H9 (cell line): ENCODE results near the gene PRKAG3. TPM values are rescaled to one million over a fixed set of nuclear protein-coding genes. Genes with fewer than 3 reads are reported as not detected.

Experiments used
- DNase-seq: peaks from one replicate; pipeline ENCODE4 v3.0.0-alpha.2; 2017
- H2AFZ ChIP-seq: one replicate; pipeline ENCODE4 v1.6.1; 2013; ENCODE audit warnings: mild to moderate bottlenecking, low read length, control low read depth, moderate library complexity
- H2AK5ac ChIP-seq: 2 replicates; pipeline ENCODE4 v1.6.1; 2013; ENCODE audit warnings: low read length, control low read depth, mixed read lengths; ENCODE audit not compliant: insufficient read length
- H2BK120ac ChIP-seq: one replicate; pipeline ENCODE4 v1.6.1; 2013; ENCODE audit warnings: low read depth, mild to moderate bottlenecking, low read length, control low read depth, inconsistent platforms; ENCODE audit not compliant: poor library complexity, severe bottlenecking
- H2BK12ac ChIP-seq: 2 replicates; pipeline ENCODE4 v1.6.1; 2013; ENCODE audit warnings: low read length, control low read depth, mixed read lengths, low read depth; ENCODE audit not compliant: insufficient read length
- H2BK15ac ChIP-seq: 2 replicates; pipeline ENCODE4 v1.6.1; 2013; ENCODE audit warnings: low read depth, low read length, control low read depth
- H2BK20ac ChIP-seq: one replicate; pipeline ENCODE4 v1.6.1; 2013; ENCODE audit warnings: low read depth, mild to moderate bottlenecking, low read length, control low read depth, inconsistent platforms; ENCODE audit not compliant: poor library complexity, severe bottlenecking
- H2BK5ac ChIP-seq: 2 replicates; pipeline ENCODE4 v1.6.1; 2013; ENCODE audit warnings: low read length, control low read depth, mixed read lengths; ENCODE audit not compliant: insufficient read length
- H3K14ac ChIP-seq: 2 replicates; pipeline ENCODE4 v1.6.1; 2013; ENCODE audit warnings: low read length, control low read depth; ENCODE audit not compliant: insufficient read depth
- H3K18ac ChIP-seq: 2 replicates; pipeline ENCODE4 v1.6.1; 2013; ENCODE audit warnings: low read depth, mild to moderate bottlenecking, mixed read lengths, low read length, control low read depth; ENCODE audit not compliant: insufficient read length
- H3K23ac ChIP-seq: 2 replicates; pipeline ENCODE4 v1.6.1; 2013; ENCODE audit warnings: low read length, control low read depth, mixed read lengths, low read depth; ENCODE audit not compliant: insufficient read length
- H3K23me2 ChIP-seq: 2 replicates; pipeline ENCODE4 v1.6.1; 2013; ENCODE audit warnings: low read depth, mild to moderate bottlenecking, mixed read lengths, low read length, control low read depth; ENCODE audit not compliant: insufficient read length, poor library complexity, severe bottlenecking
- H3K27ac ChIP-seq: 2 replicates; pipeline ENCODE4 v1.5.1; 2013; ENCODE audit warnings: low read length, control low read depth, mixed read lengths, low read depth; ENCODE audit not compliant: insufficient read length
- H3K27me3 ChIP-seq: 2 replicates; pipeline ENCODE4 v1.6.1; 2013; ENCODE audit warnings: low read length, control low read depth, inconsistent platforms; ENCODE audit not compliant: insufficient read depth
- H3K4ac ChIP-seq: 2 replicates; pipeline ENCODE4 v1.6.1; 2013; ENCODE audit warnings: low read depth, mild to moderate bottlenecking, control low read depth, inconsistent platforms, low read length, moderate library complexity
- H3K4me1 ChIP-seq: 2 replicates; pipeline ENCODE4 v1.6.1; 2013; ENCODE audit warnings: low read length, control low read depth, inconsistent platforms; ENCODE audit not compliant: insufficient read depth
- H3K4me2 ChIP-seq: 2 replicates; pipeline ENCODE4 v1.6.1; 2013; ENCODE audit warnings: low read length, control low read depth, mixed read lengths; ENCODE audit not compliant: insufficient read length, insufficient read depth
- H3K56ac ChIP-seq: 2 replicates; pipeline ENCODE4 v1.6.1; 2013; ENCODE audit warnings: low read depth, mild to moderate bottlenecking, mixed read lengths, low read length, control low read depth; ENCODE audit not compliant: insufficient read length
- H3K79me1 ChIP-seq: 2 replicates; pipeline ENCODE4 v1.6.1; 2013; ENCODE audit warnings: low read depth, mild to moderate bottlenecking, moderate library complexity, low read length, control low read depth, inconsistent platforms; ENCODE audit not compliant: insufficient read depth, poor library complexity, severe bottlenecking
- H3K79me2 ChIP-seq: 2 replicates; pipeline ENCODE4 v1.6.1; 2013; ENCODE audit warnings: low read length, control low read depth, inconsistent platforms; ENCODE audit not compliant: insufficient read depth
- H3K9ac ChIP-seq: 2 replicates; pipeline ENCODE4 v1.6.1; 2013; ENCODE audit warnings: low read length, control low read depth, mixed read lengths; ENCODE audit not compliant: insufficient read length; ENCODE audit errors: extremely low read depth
- H3K9me3 ChIP-seq: one replicate; pipeline ENCODE4 v1.6.1; 2013; ENCODE audit warnings: low read depth, low read length, inconsistent platforms; ENCODE audit not compliant: control insufficient read depth
- H3T11ph ChIP-seq: one replicate; pipeline ENCODE4 v1.6.1; 2013; ENCODE audit warnings: mild to moderate bottlenecking, low read length, control low read depth, inconsistent platforms
- H4K20me1 ChIP-seq: one replicate; pipeline ENCODE4 v1.6.1; 2013; ENCODE audit not compliant: control insufficient read depth, insufficient read length, insufficient read depth
- H4K5ac ChIP-seq: 2 replicates; pipeline ENCODE4 v1.6.1; 2013; ENCODE audit warnings: low read depth, mild to moderate bottlenecking, mixed read lengths, low read length, control low read depth; ENCODE audit not compliant: insufficient read length
- H4K8ac ChIP-seq: replicated peaks from 2 replicates; pipeline ENCODE4 v1.6.1; 2013; ENCODE audit warnings: low read length, control low read depth, mixed read lengths, low read depth; ENCODE audit not compliant: insufficient read length
- H4K91ac ChIP-seq: 2 replicates; pipeline ENCODE4 v1.6.1; 2013; ENCODE audit warnings: low read depth, mild to moderate bottlenecking, moderate library complexity, mixed read lengths, low read length, control low read depth; ENCODE audit not compliant: insufficient read length
- H3K27ac Mint-ChIP-seq, 3 experiments: 2 replicates in 2 of 3; 3 replicates in 1 of 3; pipeline ENCODE4 v1.8.0; 2020 to 2021; ENCODE audit warnings: mixed read lengths in 3 of 3, mild to moderate bottlenecking in 1 of 3, moderate library complexity in 1 of 3
- H3K27me3 Mint-ChIP-seq: 2 replicates; pipeline ENCODE4 v1.8.0; 2021; ENCODE audit warnings: low read depth, mild to moderate bottlenecking, moderate library complexity, mixed read lengths
- H3K36me3 Mint-ChIP-seq, 3 experiments: 2 replicates in 2 of 3; 3 replicates in 1 of 3; pipeline ENCODE4 v1.8.0; 2020 to 2021; ENCODE audit warnings: low read depth in 3 of 3, mixed read lengths in 3 of 3; ENCODE audit not compliant: insufficient read depth in 1 of 3
- H3K4me1 Mint-ChIP-seq, 2 experiments: 2 replicates each; pipeline ENCODE4 v1.8.0; 2020; ENCODE audit warnings: mixed read lengths in 2 of 2
- H3K4me3 Mint-ChIP-seq, 2 experiments: 2 replicates in 1 of 2; 3 replicates in 1 of 2; pipeline ENCODE4 v1.8.0; 2020 to 2021; ENCODE audit warnings: mild to moderate bottlenecking in 2 of 2, mixed read lengths in 2 of 2, moderate library complexity in 1 of 2
- H3K9me3 Mint-ChIP-seq, 2 experiments: 2 replicates in 1 of 2; 3 replicates in 1 of 2; pipeline ENCODE4 v1.8.0; 2020; ENCODE audit warnings: mild to moderate bottlenecking in 2 of 2, mixed read lengths in 2 of 2, moderate library complexity in 1 of 2
- CTCF ChIP-seq: fragments of 200-600 bp; sonication (generic); conservative IDR thresholded peaks from 3 replicates; pipeline ENCODE4 v1.8.0; 2021; ENCODE audit warnings: antibody characterized with exemption, mild to moderate bottlenecking
- WGBS: extraction: QIAGEN DNeasy Blood & Tissue Kit; methylation state at CpG from one replicate; pipeline ENCODE4 v1.1.7; 2013; ENCODE audit warnings: missing lambda C conversion rate, low lambda C conversion rate, mixed read lengths; ENCODE audit not compliant: insufficient read length; ENCODE audit errors: extremely low coverage; 5-methylcytosine and 5-hydroxymethylcytosine counted together
- total RNA-seq: library from RNA; stranded (reverse); gene quantifications from 2 replicates; pipeline ENCODE4 v1.2.1, GENCODE V29; 2021

Gene PRKAG3
- total RNA-seq, 1 experiment from 2014 or later, result not detected

DNA sequence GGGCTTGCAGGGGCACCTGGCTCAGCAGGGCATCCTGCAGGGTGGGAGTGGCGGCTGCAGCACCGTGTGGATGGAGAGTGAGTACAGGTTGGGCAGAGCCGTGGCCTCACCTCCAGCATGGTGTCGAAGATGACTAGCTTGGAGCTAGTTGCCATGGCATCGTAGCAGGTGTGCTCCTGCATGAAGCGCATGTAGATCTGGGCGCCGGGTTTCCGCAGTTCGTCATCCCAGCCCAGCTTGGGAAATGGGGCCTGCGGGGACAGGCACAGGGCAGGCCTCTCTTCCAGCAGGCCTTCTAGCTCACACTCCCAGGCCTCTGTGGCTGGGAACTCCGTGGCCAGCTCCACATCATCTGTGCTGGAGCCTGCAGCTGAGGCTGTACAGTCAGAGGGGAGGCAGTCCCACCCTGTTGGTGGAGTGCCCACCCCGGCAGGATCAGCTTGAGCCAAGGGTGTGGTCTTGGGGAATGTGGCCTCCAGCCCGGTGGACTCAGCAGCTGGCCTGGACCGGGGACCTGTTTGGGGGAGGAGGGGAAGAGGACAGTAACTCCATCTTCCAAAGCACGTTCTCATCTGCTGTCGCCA, 1.6 kb downstream of the PRKAG3 start:
- WGBS, result no CpG with 5 or more reads among the region's 17 CpGs
- Histone ChIP-seq H3K14ac (no peak overlapping the region; the same call in 1 of the 2 replicates), H3K9me3 (no peaks in the 10 kb centered on the region)

More for the DNA sequence above, 1.6 kb downstream of the PRKAG3 start:
- no peak overlapping the region for H4K91ac ChIP-seq
- no peak overlapping the region for H2BK120ac ChIP-seq
- no peak overlapping the region for H3K9ac ChIP-seq
- no peak overlapping the region for H3K4me2 ChIP-seq
- peaks cover 23% of the 10 kb centered on the region for H3K27me3 Mint-ChIP-seq
- no peak overlapping the region for H3T11ph ChIP-seq
- no peaks in the 10 kb centered on the region for H3K9me3 Mint-ChIP-seq
- H3K56ac ChIP-seq, result no peak overlapping the region
- H2AFZ ChIP-seq, result no peak overlapping the region
- no peak overlapping the region for H2BK15ac ChIP-seq
- no peak overlapping the region for H4K8ac ChIP-seq
- no peaks in the 10 kb centered on the region for H3K27me3 ChIP-seq
- no peak overlapping the region for H3K4ac ChIP-seq
- H3K36me3 Mint-ChIP-seq, result no peaks in the 10 kb centered on the region; a peak in 1 of 7 replicates
- no peaks in the 10 kb centered on the region for H3K4me1 ChIP-seq
- no peak overlapping the region for H2AK5ac ChIP-seq
- no peak overlapping the region for H3K27ac Mint-ChIP-seq
- no peak overlapping the region for H2BK5ac ChIP-seq
- H2BK20ac ChIP-seq, result no peak overlapping the region
- H4K5ac ChIP-seq, result no peak overlapping the region
- H3K18ac ChIP-seq, result no peak overlapping the region
- H3K79me2 ChIP-seq, result no peaks in the 10 kb centered on the region
- H4K20me1 ChIP-seq, result no peaks in the 10 kb centered on the region
- no peak overlapping the region for H3K27ac ChIP-seq
- no peaks in the 10 kb centered on the region for H3K23me2 ChIP-seq
- no peak overlapping the region for H3K23ac ChIP-seq
- no peaks in the 10 kb centered on the region for H3K79me1 ChIP-seq
- no peak for DNase-seq
- H3K4me1 Mint-ChIP-seq, result peaks cover 3 to 7% of the 10 kb centered on the region in 2 experiments; a peak in 1 of 4 replicates
- H3K4me3 Mint-ChIP-seq, result no peak overlapping the region
- H2BK12ac ChIP-seq, result no peak overlapping the region
- no peak for TF ChIP-seq CTCF
